ENCODE measurements around the gene RPS24. TPM values are rescaled to one million over a fixed set of nuclear protein-coding genes. Genes with fewer than 3 reads are reported as not detected.

The RPS24 gene
- polyA plus RNA-seq, 1 donor (not counting 4 experiments of a cell fraction or from before 2014, with no cell fraction given): 5,180 TPM

- Histone ChIP-seq H3K9me3 (ENCODE audit: control insufficient read depth, low read depth, low read length) (no peaks in the 10 kb centered on the region), H4K20me1 (ENCODE audit: control insufficient read depth, extremely low read depth, insufficient read depth, low read length) (no peaks in the 10 kb centered on the region), H3K9me1 (ENCODE audit: control insufficient read depth, extremely low read depth, insufficient read depth, low read length) (no peaks in the 10 kb centered on the region), H3K27ac (ENCODE audit: control insufficient read depth, insufficient read depth, low read length) (no peak overlapping the region), H2AFZ (ENCODE audit: control insufficient read depth, low read length) (no peak overlapping the region), H3K27me3 (ENCODE audit: control insufficient read depth, extremely low read depth, insufficient read depth, low read length) (no peaks in the 10 kb centered on the region), H3K4me2 (ENCODE audit: control insufficient read depth, extremely low read depth, insufficient read depth, low read depth, low read length) (no peak overlapping the region), H3K36me3 (ENCODE audit: control insufficient read depth in 2 of 2, extremely low read depth in 1 of 2, insufficient read depth in 2 of 2, low read length in 2 of 2) (peaks cover 39 to 45% of the 10 kb centered on the region in 2 experiments), H3K4me1 (ENCODE audit: control insufficient read depth, extremely low read depth, insufficient read depth, low read length) (peaks cover 32% of the 10 kb centered on the region), H3K4me3 (ENCODE audit: control insufficient read depth in 2 of 3, extremely low read depth in 1 of 3, insufficient read depth in 2 of 3, low read depth in 1 of 3, low read length in 3 of 3) (no peak overlapping the region), H3K9ac (ENCODE audit: control insufficient read depth, extremely low read depth, insufficient read depth, low read length) (no peak overlapping the region), H3K79me2 (ENCODE audit: control insufficient read depth, insufficient read depth, low read length) (peaks cover 24% of the 10 kb centered on the region)
- dilution Hi-C loops (cut with MboI; ENCODE audit: extremely low pct_ligation_motif_present, low sequenced_read_pairs): no loop called here
- no peak for FAIRE-seq
- no peak for DNase-seq (ENCODE audit: low read depth, low spot score)
- TF ChIP-seq CTCF (optimal IDR thresholded peaks at IDR 0.05 in 1 of 3, IDR thresholded peaks at IDR 0.05 in 1 of 3, conservative IDR thresholded peaks at IDR 0.05 in 1 of 3; ENCODE audit: extremely low read depth in 1 of 3, insufficient read depth in 2 of 3, low read length in 3 of 3) (no peak), EZH2 (IDR thresholded peaks at IDR 0.05; ENCODE audit: low read length) (no peak)
These were observed 9.9 kb upstream of the RPS24 start for GRCh38 chr10:78023741-78024140.

GRCh38 chr10:78025685-78026364, 7.8 kb upstream of the RPS24 start:
- H3K79me2 ChIP-seq (ENCODE audit: control insufficient read depth, insufficient read depth, low read length): peaks cover 30% of the 10 kb centered on the region
- peak overlapping the region; percentile 71 for H3K27ac ChIP-seq (ENCODE audit: control insufficient read depth, insufficient read depth, low read length)
- peak overlapping the region; percentile 2 for H2AFZ ChIP-seq (ENCODE audit: control insufficient read depth, low read length)
- no peaks in the 10 kb centered on the region for H3K27me3 ChIP-seq (ENCODE audit: control insufficient read depth, extremely low read depth, insufficient read depth, low read length)
- H3K36me3 ChIP-seq (ENCODE audit: control insufficient read depth in 2 of 2, extremely low read depth in 1 of 2, insufficient read depth in 2 of 2, low read length in 2 of 2): peaks cover 29 to 39% of the 10 kb centered on the region in 2 experiments
- H3K9me3 ChIP-seq (ENCODE audit: control insufficient read depth, low read depth, low read length): no peaks in the 10 kb centered on the region
- H3K9me1 ChIP-seq (ENCODE audit: control insufficient read depth, extremely low read depth, insufficient read depth, low read length): no peaks in the 10 kb centered on the region
- H4K20me1 ChIP-seq (ENCODE audit: control insufficient read depth, extremely low read depth, insufficient read depth, low read length): no peaks in the 10 kb centered on the region
- peak overlapping the region in 1 of 3 experiments; percentile 4 for H3K4me3 ChIP-seq (ENCODE audit: control insufficient read depth in 2 of 3, extremely low read depth in 1 of 3, insufficient read depth in 2 of 3, low read depth in 1 of 3, low read length in 3 of 3)
- no peak for DNase-seq (ENCODE audit: low read depth, low spot score)
- H3K9ac ChIP-seq (ENCODE audit: control insufficient read depth, extremely low read depth, insufficient read depth, low read length): peak overlapping the region; percentile 22
- peak; percentile 77 for FAIRE-seq
- peak overlapping the region; percentile 60 for H3K4me2 ChIP-seq (ENCODE audit: control insufficient read depth, extremely low read depth, insufficient read depth, low read depth, low read length)
- no peak for TF ChIP-seq EZH2 (IDR thresholded peaks at IDR 0.05; ENCODE audit: low read length)
- TF ChIP-seq CTCF (optimal IDR thresholded peaks at IDR 0.05 in 1 of 3, IDR thresholded peaks at IDR 0.05 in 1 of 3, conservative IDR thresholded peaks at IDR 0.05 in 1 of 3; ENCODE audit: extremely low read depth in 1 of 3, insufficient read depth in 2 of 3, low read length in 3 of 3): no peak
- dilution Hi-C loops (cut with MboI; ENCODE audit: extremely low pct_ligation_motif_present, low sequenced_read_pairs): no loop called here
- peaks cover 37% of the 10 kb centered on the region for H3K4me1 ChIP-seq (ENCODE audit: control insufficient read depth, extremely low read depth, insufficient read depth, low read length)

Measured in keratinocyte (primary cell).